WTC11 (cell line): ENCODE results near the gene CDKN1C. TPM values are rescaled to one million over a fixed set of nuclear protein-coding genes. Genes with fewer than 3 reads are reported as not detected.

Source experiments
- ATAC-seq: fragments of 200-7000 bp; cut with Tn5 transposase; 2 replicates; pipeline ENCODE4 v1.10.0; 2021; ENCODE audit warnings: mild to moderate bottlenecking, moderate library complexity
- CTCF ChIA-PET: fragments of 300-600 bp; sonication (Branson Sonifier 250); formaldehyde crosslinking; loops from one replicate; lab custom pipeline; 2021; ENCODE audit warnings: antibody characterized with exemption; lab: Charles Lee
- POLR2A ChIA-PET: fragments of 350-600 bp; sonication (Branson Sonifier 250); formaldehyde crosslinking; loops from one replicate; lab custom pipeline; 2021; ENCODE audit warnings: antibody characterized with exemption; lab: Charles Lee
- DNase-seq: peaks from one replicate; pipeline ENCODE4 v3.0.0; 2021; ENCODE audit warnings: low spot score
- H3K27ac Mint-ChIP-seq: 2 replicates; pipeline ENCODE4 v1.8.0; 2021; ENCODE audit warnings: mixed read lengths
- H3K27me3 Mint-ChIP-seq: 2 replicates; pipeline ENCODE4 v1.8.0; 2021; ENCODE audit warnings: low read depth, mild to moderate bottlenecking, moderate library complexity, mixed read lengths
- H3K36me3 Mint-ChIP-seq: 2 replicates; pipeline ENCODE4 v1.8.0; 2021; ENCODE audit warnings: mixed read lengths
- H3K4me1 Mint-ChIP-seq: 2 replicates; pipeline ENCODE4 v1.8.0; 2022; ENCODE audit warnings: mixed read lengths
- H3K4me3 Mint-ChIP-seq: 2 replicates; pipeline ENCODE4 v1.8.0; 2021; ENCODE audit warnings: mild to moderate bottlenecking, moderate library complexity, mixed read lengths
- H3K9me3 Mint-ChIP-seq: 2 replicates; pipeline ENCODE4 v1.8.0; 2021; ENCODE audit warnings: mixed read lengths
- ATF2 ChIP-seq: sonication (generic); formaldehyde crosslinking; IDR thresholded peaks from 2 replicates; pipeline ENCODE4 v1.8.1; 2022; ENCODE audit warnings: low read depth, missing genetic modification reagents, borderline replicate concordance
- CBFB ChIP-seq: sonication (generic); formaldehyde crosslinking; IDR thresholded peaks from 2 replicates; pipeline ENCODE4 v1.8.1; 2022; ENCODE audit warnings: mild to moderate bottlenecking, low read depth, missing genetic modification reagents
- E2F5 ChIP-seq: sonication (generic); formaldehyde crosslinking; IDR thresholded peaks from 2 replicates; pipeline ENCODE4 v1.8.1; 2022; ENCODE audit warnings: mild to moderate bottlenecking, moderate library complexity, missing genetic modification reagents
- FOXJ3 ChIP-seq: sonication (generic); formaldehyde crosslinking; IDR thresholded peaks from 2 replicates; pipeline ENCODE4 v1.9.0; 2021; ENCODE audit warnings: missing genetic modification reagents, mild to moderate bottlenecking, borderline replicate concordance
- FOXP1 ChIP-seq: sonication (generic); formaldehyde crosslinking; IDR thresholded peaks from 2 replicates; pipeline ENCODE4 v1.8.0; 2022; ENCODE audit warnings: missing genetic modification reagents, mild to moderate bottlenecking, moderate library complexity, borderline replicate concordance
- RORB ChIP-seq: fragments of 250-450 bp; sonication (Bioruptor Pico); IDR thresholded peaks from 2 replicates; pipeline ENCODE4 v1.9.0; 2021; ENCODE audit warnings: mild to moderate bottlenecking
- TEAD4 ChIP-seq: sonication (generic); formaldehyde crosslinking; IDR thresholded peaks from 2 replicates; pipeline ENCODE4 v1.8.0; 2022; ENCODE audit warnings: mild to moderate bottlenecking, missing genetic modification reagents
- USF1 ChIP-seq: sonication (generic); formaldehyde crosslinking; IDR thresholded peaks from 2 replicates; pipeline ENCODE4 v1.8.0; 2022; ENCODE audit warnings: mild to moderate bottlenecking, missing genetic modification reagents
- ZNF232 ChIP-seq: sonication (generic); formaldehyde crosslinking; IDR thresholded peaks from 2 replicates; pipeline ENCODE4 v1.8.0; 2022; ENCODE audit warnings: mild to moderate bottlenecking, missing genetic modification reagents
- ZNF423 ChIP-seq: fragments of 250-450 bp; sonication (Bioruptor Pico); IDR thresholded peaks from 2 replicates; pipeline ENCODE4 v2.1.2; 2022; ENCODE audit warnings: mild to moderate bottlenecking, moderate library complexity
- ZNF425 ChIP-seq: fragments of 250-450 bp; sonication (Bioruptor Pico); conservative IDR thresholded peaks from 2 replicates; pipeline ENCODE4 v1.9.0; 2021; ENCODE audit warnings: mild to moderate bottlenecking
- ZSCAN18 ChIP-seq: fragments of 250-450 bp; sonication (Bioruptor Pico); IDR thresholded peaks from 2 replicates; pipeline ENCODE4 v2.1.2; 2022; ENCODE audit warnings: mild to moderate bottlenecking, moderate library complexity
- total RNA-seq: library from RNA; stranded (reverse); gene quantifications from 3 replicates; pipeline ENCODE4 v1.2.3, GENCODE V29; 2021

The CDKN1C gene
- total RNA-seq, 1 experiment from 2014 or later = 25.0 TPM

GRCh38 chr11:2882396-2883110 is 3.0 kb downstream of the CDKN1C start:
- 0 out of 2 replicates have a peak, but pooled peaks cover 7% of the 10 kb centered on the region for H3K36me3 Mint-ChIP-seq
- H3K4me1 Mint-ChIP-seq = peaks cover 26% of the 10 kb centered on the region
- ATAC-seq (peak; percentile 5), DNase-seq (no peak)
- POLR2A ChIA-PET = interaction anchor here (0.9 kb wide), 1 partner anchor 349 kb away, joined by 3 read pairs; no protein-coding TSS in a partner anchor
- peaks cover 83% of the 10 kb centered on the region for H3K27me3 Mint-ChIP-seq
- TF ChIP-seq FOXP1 (no peak), ZSCAN18 (CRISPR knock-in tag) (no peak)
- H3K4me3 Mint-ChIP-seq = peak overlapping the region; percentile 58
- CTCF ChIA-PET = interaction anchor here (2.6 to 4.4 kb wide), 2 partner anchors 9 to 189 kb away, joined by 10 to 34 read pairs; no protein-coding TSS in a partner anchor
- H3K27ac Mint-ChIP-seq = no peak overlapping the region
- H3K9me3 Mint-ChIP-seq = peaks cover 8% of the 10 kb centered on the region

GRCh38 chr11:2881981-2882375 is 3.6 kb downstream of the CDKN1C start:
- CTCF ChIA-PET = interaction anchor here (1.3 to 2.6 kb wide), 4 partner anchors 9 to 351 kb away, joined by 3 to 10 read pairs (median 4); no protein-coding TSS in a partner anchor
- no peak overlapping the region for H3K27ac Mint-ChIP-seq
- DNase-seq = no peak
- H3K27me3 Mint-ChIP-seq = peaks cover 83% of the 10 kb centered on the region
- POLR2A ChIA-PET = interaction anchor here (0.9 kb wide), 1 partner anchor 348 kb away, joined by 3 read pairs; no protein-coding TSS in a partner anchor
- no peak for TF ChIP-seq USF1 (CRISPR knock-in tag)
- no peak for TF ChIP-seq TEAD4 (CRISPR knock-in tag)
- TF ChIP-seq ZNF425 (CRISPR knock-in tag) = no peak
- no peak for TF ChIP-seq RORB (CRISPR knock-in tag)
- TF ChIP-seq ATF2 = no peak
- no peak for TF ChIP-seq CBFB (CRISPR knock-in tag)
- TF ChIP-seq ZNF423 (CRISPR knock-in tag) = no peak
- no peak for TF ChIP-seq FOXJ3
- no peak for TF ChIP-seq ZNF232
- no peak for TF ChIP-seq E2F5 (CRISPR knock-in tag)
- H3K36me3 Mint-ChIP-seq = 0 out of 2 replicates have a peak, but pooled peaks cover 7% of the 10 kb centered on the region
- peaks cover 22% of the 10 kb centered on the region for H3K4me1 Mint-ChIP-seq
- H3K4me3 Mint-ChIP-seq = no peak overlapping the region
- peaks cover 8% of the 10 kb centered on the region for H3K9me3 Mint-ChIP-seq
- ATAC-seq = no peak
